ENCODE measurements around the gene DAAM2. TPM values are rescaled to one million over a fixed set of nuclear protein-coding genes. Genes with fewer than 3 reads are reported as not detected.

DAAM2 gene
- polyA plus RNA-seq, 1 donor (not counting 4 experiments of a cell fraction or from before 2014, with no cell fraction given) = not detected

- H3K36me3 ChIP-seq (ENCODE audit: control insufficient read depth in 2 of 2, extremely low read depth in 1 of 2, insufficient read depth in 2 of 2, low read length in 2 of 2) = no peaks in the 10 kb centered on the region
- H3K9me1 ChIP-seq (ENCODE audit: control insufficient read depth, extremely low read depth, insufficient read depth, low read length) = no peaks in the 10 kb centered on the region
- H3K9me3 ChIP-seq (ENCODE audit: control insufficient read depth, low read depth, low read length) = no peaks in the 10 kb centered on the region
- no peaks in the 10 kb centered on the region for H3K4me1 ChIP-seq (ENCODE audit: control insufficient read depth, extremely low read depth, insufficient read depth, low read length)
- no peak overlapping the region for H2AFZ ChIP-seq (ENCODE audit: control insufficient read depth, low read length)
- DNase-seq (ENCODE audit: low read depth, low spot score) (no peak), FAIRE-seq (no peak)
- no peaks in the 10 kb centered on the region for H4K20me1 ChIP-seq (ENCODE audit: control insufficient read depth, extremely low read depth, insufficient read depth, low read length)
- dilution Hi-C loops (cut with MboI; ENCODE audit: extremely low pct_ligation_motif_present, low sequenced_read_pairs) = no loop called here
- TF ChIP-seq EZH2 (IDR thresholded peaks at IDR 0.05; ENCODE audit: low read length) (no peak), CTCF (optimal IDR thresholded peaks at IDR 0.05 in 1 of 3, IDR thresholded peaks at IDR 0.05 in 1 of 3, conservative IDR thresholded peaks at IDR 0.05 in 1 of 3; ENCODE audit: extremely low read depth in 1 of 3, insufficient read depth in 2 of 3, low read length in 3 of 3) (no peak)
- H3K4me3 ChIP-seq (ENCODE audit: control insufficient read depth in 2 of 3, extremely low read depth in 1 of 3, insufficient read depth in 2 of 3, low read depth in 1 of 3, low read length in 3 of 3) = no peak overlapping the region
- H3K27ac ChIP-seq (ENCODE audit: control insufficient read depth, insufficient read depth, low read length) = no peak overlapping the region
- no peaks in the 10 kb centered on the region for H3K79me2 ChIP-seq (ENCODE audit: control insufficient read depth, insufficient read depth, low read length)
- no peak overlapping the region for H3K9ac ChIP-seq (ENCODE audit: control insufficient read depth, extremely low read depth, insufficient read depth, low read length)
- no peak overlapping the region for H3K4me2 ChIP-seq (ENCODE audit: control insufficient read depth, extremely low read depth, insufficient read depth, low read depth, low read length)
- no peaks in the 10 kb centered on the region for H3K27me3 ChIP-seq (ENCODE audit: control insufficient read depth, extremely low read depth, insufficient read depth, low read length)
These were observed 78.8 kb downstream of the DAAM2 start for GRCh38 chr6:39870950-39871349.

GRCh38 chr6:39873439-39873838 is 81.3 kb downstream of the DAAM2 start:
- Histone ChIP-seq H3K4me1 (ENCODE audit: control insufficient read depth, extremely low read depth, insufficient read depth, low read length) (no peaks in the 10 kb centered on the region), H3K36me3 (ENCODE audit: control insufficient read depth in 2 of 2, extremely low read depth in 1 of 2, insufficient read depth in 2 of 2, low read length in 2 of 2) (no peaks in the 10 kb centered on the region), H3K27me3 (ENCODE audit: control insufficient read depth, extremely low read depth, insufficient read depth, low read length) (no peaks in the 10 kb centered on the region), H4K20me1 (ENCODE audit: control insufficient read depth, extremely low read depth, insufficient read depth, low read length) (no peaks in the 10 kb centered on the region), H2AFZ (ENCODE audit: control insufficient read depth, low read length) (no peak overlapping the region), H3K9me1 (ENCODE audit: control insufficient read depth, extremely low read depth, insufficient read depth, low read length) (no peaks in the 10 kb centered on the region), H3K79me2 (ENCODE audit: control insufficient read depth, insufficient read depth, low read length) (no peaks in the 10 kb centered on the region), H3K9me3 (ENCODE audit: control insufficient read depth, low read depth, low read length) (no peaks in the 10 kb centered on the region), H3K4me3 (ENCODE audit: control insufficient read depth in 2 of 3, extremely low read depth in 1 of 3, insufficient read depth in 2 of 3, low read depth in 1 of 3, low read length in 3 of 3) (no peak overlapping the region), H3K4me2 (ENCODE audit: control insufficient read depth, extremely low read depth, insufficient read depth, low read depth, low read length) (no peak overlapping the region), H3K27ac (ENCODE audit: control insufficient read depth, insufficient read depth, low read length) (no peak overlapping the region), H3K9ac (ENCODE audit: control insufficient read depth, extremely low read depth, insufficient read depth, low read length) (no peak overlapping the region)
- FAIRE-seq (no peak), DNase-seq (ENCODE audit: low read depth, low spot score) (no peak)
- dilution Hi-C loops (cut with MboI; ENCODE audit: extremely low pct_ligation_motif_present, low sequenced_read_pairs) = no loop called here
- TF ChIP-seq EZH2 (IDR thresholded peaks at IDR 0.05; ENCODE audit: low read length) (no peak), CTCF (optimal IDR thresholded peaks at IDR 0.05 in 1 of 3, IDR thresholded peaks at IDR 0.05 in 1 of 3, conservative IDR thresholded peaks at IDR 0.05 in 1 of 3; ENCODE audit: extremely low read depth in 1 of 3, insufficient read depth in 2 of 3, low read length in 3 of 3) (no peak)
